BJ (cell line): ENCODE measurements around the gene OR2AG2. TPM values are rescaled to one million over a fixed set of nuclear protein-coding genes. Genes with fewer than 3 reads are reported as not detected.

ENCODE experiments used
- CTCF ChIA-PET: fragments of 350-600 bp; formaldehyde crosslinking; extraction: SDS; loops from one replicate; lab custom pipeline; 2021; ENCODE audit warnings: antibody characterized with exemption, inconsistent platforms; lab: Yijun Ruan, JAX
- POLR2A ChIA-PET: fragments of 300-600 bp; sonication (Branson Sonifier 250); formaldehyde crosslinking; extraction: SDS; loops from one replicate; lab custom pipeline; 2021; ENCODE audit warnings: antibody characterized with exemption; lab: Charles Lee
- DNase-seq: peaks from one replicate; pipeline ENCODE4 v3.0.0-alpha.2; 2011; ENCODE audit warnings: low read depth
- H3K27me3 ChIP-seq: 2 replicates; pipeline ENCODE4 v1.6.0; 2011; ENCODE audit warnings: low read length; ENCODE audit not compliant: control insufficient read depth, insufficient read depth
- H3K36me3 ChIP-seq: 2 replicates; pipeline ENCODE4 v1.5.1; 2011; ENCODE audit warnings: low read length; ENCODE audit not compliant: control insufficient read depth, insufficient read depth
- H3K4me3 ChIP-seq: 2 replicates; pipeline ENCODE4 v1.5.1; 2011; ENCODE audit warnings: low read depth, mild to moderate bottlenecking, control low read depth, low read length
- polyA plus RNA-seq: library from polyadenylated mRNA; depleted of rRNA; stranded (reverse); fragments of >200 nt; gene quantifications from 2 replicates; pipeline ENCODE4 v1.2.3, GENCODE V29; 2011
- TF ChIP-seq, protein P1 (sequence below): IDR thresholded peaks from 2 replicates; pipeline ENCODE4 v1.5.1; 2011; ENCODE audit warnings: low read depth, mild to moderate bottlenecking, control low read depth, inconsistent platforms, low read length, moderate library complexity; ENCODE audit not compliant: insufficient read depth

Gene OR2AG2
- polyA plus RNA-seq, 1 experiment: 0.60 TPM

DNA sequence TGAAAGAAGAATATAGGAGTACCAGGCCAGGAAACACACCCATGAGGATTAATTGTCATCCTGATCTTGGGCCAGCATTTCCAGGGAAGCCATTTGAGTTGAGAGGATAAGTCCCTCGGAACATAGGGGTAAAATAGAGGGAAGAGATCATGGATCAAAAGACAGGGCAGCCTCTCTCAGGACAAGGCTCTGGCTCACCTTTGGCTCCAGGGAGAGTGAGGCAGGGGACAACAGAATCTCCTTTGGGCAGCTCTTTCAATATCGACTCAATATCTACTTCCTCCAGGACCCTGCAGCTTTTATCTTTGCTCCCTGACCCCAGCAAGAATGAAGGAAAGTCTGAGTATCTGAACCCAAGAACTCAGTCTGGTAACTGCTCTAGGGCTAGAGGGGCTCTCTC lies 10.9 kb upstream of the OR2AG2 start, which contains the start of gene OR2AG1:
Gene OR2AG1 (plus strand): TSS at position 301 of the 400 bp plus-strand sequence. CDS start 2,018 bp downstream, outside the sequence.
- POLR2A ChIA-PET: no interaction called here
- Histone ChIP-seq H3K27me3 (no peaks in the 10 kb centered on the region), H3K4me3 (no peak within 1 kb of the TSS), H3K36me3 (no peaks in the 10 kb centered on the region)
- CTCF ChIA-PET: no interaction called here
- TF ChIP-seq, protein P1, sequence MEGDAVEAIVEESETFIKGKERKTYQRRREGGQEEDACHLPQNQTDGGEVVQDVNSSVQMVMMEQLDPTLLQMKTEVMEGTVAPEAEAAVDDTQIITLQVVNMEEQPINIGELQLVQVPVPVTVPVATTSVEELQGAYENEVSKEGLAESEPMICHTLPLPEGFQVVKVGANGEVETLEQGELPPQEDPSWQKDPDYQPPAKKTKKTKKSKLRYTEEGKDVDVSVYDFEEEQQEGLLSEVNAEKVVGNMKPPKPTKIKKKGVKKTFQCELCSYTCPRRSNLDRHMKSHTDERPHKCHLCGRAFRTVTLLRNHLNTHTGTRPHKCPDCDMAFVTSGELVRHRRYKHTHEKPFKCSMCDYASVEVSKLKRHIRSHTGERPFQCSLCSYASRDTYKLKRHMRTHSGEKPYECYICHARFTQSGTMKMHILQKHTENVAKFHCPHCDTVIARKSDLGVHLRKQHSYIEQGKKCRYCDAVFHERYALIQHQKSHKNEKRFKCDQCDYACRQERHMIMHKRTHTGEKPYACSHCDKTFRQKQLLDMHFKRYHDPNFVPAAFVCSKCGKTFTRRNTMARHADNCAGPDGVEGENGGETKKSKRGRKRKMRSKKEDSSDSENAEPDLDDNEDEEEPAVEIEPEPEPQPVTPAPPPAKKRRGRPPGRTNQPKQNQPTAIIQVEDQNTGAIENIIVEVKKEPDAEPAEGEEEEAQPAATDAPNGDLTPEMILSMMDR: no peak
- DNase-seq: no peak

GRCh38 chr11:6780829-6781228 lies 9.1 kb upstream of the OR2AG2 start:
- ChIA-PET POLR2A (no interaction called here), CTCF (interaction anchor here (1.5 kb wide), 1 partner anchor 24 kb away, joined by 4 read pairs; no protein-coding TSS in a partner anchor)
- TF ChIP-seq, protein P1: no peak
- Histone ChIP-seq H3K27me3 (no peaks in the 10 kb centered on the region), H3K36me3 (no peaks in the 10 kb centered on the region), H3K4me3 (no peak overlapping the region)
- no peak for DNase-seq

DNA sequence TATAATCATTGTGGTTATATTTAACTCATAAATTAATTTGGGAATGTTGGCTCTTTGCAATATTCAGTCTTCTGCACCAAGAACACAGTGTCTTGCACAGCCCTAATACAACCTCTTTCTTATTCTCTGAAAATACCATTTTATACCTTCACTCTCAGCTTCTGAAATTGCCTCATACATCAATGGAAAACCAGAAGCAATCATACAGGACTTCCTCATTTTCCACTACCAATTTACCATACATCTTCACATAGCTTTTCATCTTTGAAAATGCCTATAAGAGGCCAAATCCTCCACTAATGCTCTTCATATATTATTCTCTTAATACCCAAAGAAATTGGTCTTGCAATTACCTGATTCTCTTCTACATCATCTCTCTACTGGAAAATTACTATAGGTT lies 6.7 kb upstream of the OR2AG2 start:
- H3K4me3 ChIP-seq: no peak overlapping the region
- POLR2A ChIA-PET: no interaction called here
- H3K36me3 ChIP-seq: no peaks in the 10 kb centered on the region
- CTCF ChIA-PET: interaction anchor here (0.6 to 1.8 kb wide), 2 partner anchors 23 to 26 kb away, joined by 3 to 6 read pairs; no protein-coding TSS in a partner anchor
- TF ChIP-seq, protein P1: no peak
- H3K27me3 ChIP-seq: no peaks in the 10 kb centered on the region
- DNase-seq: no peak

- TF ChIP-seq, protein P1: peak; percentile 76
- CTCF ChIA-PET: interaction anchor here (0.6 to 6.4 kb wide), 15 partner anchors 11 to 560 kb away, joined by 3 to 110 read pairs (median 4); no protein-coding TSS in a partner anchor
- POLR2A ChIA-PET: no interaction called here
- no peak for DNase-seq
- Histone ChIP-seq H3K36me3 (no peaks in the 10 kb centered on the region), H3K27me3 (peaks cover 1% of the 10 kb centered on the region; the same call in 1 of the 2 replicates), H3K4me3 (no peak overlapping the region)
Observed at GRCh38 chr11:6757373-6757967, 14.3 kb downstream of the OR2AG2 start.

DNA sequence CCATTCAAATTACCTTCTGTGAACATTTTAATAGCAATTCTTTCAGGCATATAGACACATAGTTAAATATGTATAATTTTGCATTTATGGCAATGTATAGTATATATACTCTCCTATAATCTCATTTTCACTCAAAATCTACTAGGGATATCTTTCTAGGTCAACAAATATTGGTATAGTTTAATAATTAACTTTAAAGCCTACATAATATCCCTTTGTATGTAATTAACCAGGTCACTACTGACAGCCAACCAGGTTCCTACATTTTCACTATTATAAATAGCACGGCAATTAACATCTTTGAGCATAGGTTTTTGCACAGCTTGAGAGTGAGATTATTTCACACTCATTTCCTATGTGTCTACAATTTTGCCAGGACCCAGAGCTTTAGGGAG lies 15.8 kb downstream of the OR2AG2 start:
- TF ChIP-seq, protein P1: no peak
- Histone ChIP-seq H3K4me3 (no peak overlapping the region), H3K27me3 (0 out of 2 replicates have a peak, but pooled peaks cover 3% of the 10 kb centered on the region), H3K36me3 (no peaks in the 10 kb centered on the region)
- no peak for DNase-seq
- CTCF ChIA-PET: interaction anchor here (0.6 to 6.4 kb wide), 19 partner anchors 10 to 522 kb away, joined by 3 to 110 read pairs (median 6); partner anchors contain the start of genes OR2AG2 and OR6A2
- POLR2A ChIA-PET: no interaction called here
